ENCODE measurements around the gene KDSR.

KDSR gene

GRCh38 chr18:63302220-63302619, 64.8 kb downstream of the KDSR start:
- no peak for DNase-seq

GRCh38 chr18:63301434-63301833, 65.6 kb downstream of the KDSR start:
- DNase-seq = no peak

GRCh38 chr18:63299837-63300745, 66.9 kb downstream of the KDSR start:
- no peak for DNase-seq

- DNase-seq = no peak
Observed at GRCh38 chr18:63298400-63299365, 68.3 kb downstream of the KDSR start.

GRCh38 chr18:63297687-63298399, 69.2 kb downstream of the KDSR start:
- DNase-seq = no peak

- DNase-seq = peak; percentile 34
Observed at GRCh38 chr18:63293935-63294334, 73.1 kb downstream of the KDSR start.

GRCh38 chr18:63292831-63293683, 73.9 kb downstream of the KDSR start:
- DNase-seq = peak; percentile 11

- DNase-seq = no peak
Observed at GRCh38 chr18:63291278-63291677, 75.7 kb downstream of the KDSR start.

- no peak for DNase-seq
Observed at GRCh38 chr18:63290821-63291200, 76.2 kb downstream of the KDSR start.

- DNase-seq = peak; percentile 12
Observed at GRCh38 chr18:63290166-63290820, 76.7 kb downstream of the KDSR start.

- DNase-seq = no peak
Observed at GRCh38 chr18:63288311-63288710, 78.7 kb downstream of the KDSR start.

- no peak for DNase-seq
Observed at GRCh38 chr18:63287691-63288220, 79.2 kb downstream of the KDSR start.

GRCh38 chr18:63286926-63287325, 80.1 kb downstream of the KDSR start:
- no peak for DNase-seq

GRCh38 chr18:63284827-63285733, 81.9 kb downstream of the KDSR start:
- peak; percentile 28 for DNase-seq

- DNase-seq = no peak
Observed at GRCh38 chr18:63284173-63284799, 82.7 kb downstream of the KDSR start.

GRCh38 chr18:63283305-63284094, 83.5 kb downstream of the KDSR start:
- DNase-seq = no peak

- no peak for DNase-seq
Observed at GRCh38 chr18:63282793-63283192, 84.2 kb downstream of the KDSR start.
